Measurements from ENCODE around the gene CMYA5.

- TF ChIP-seq GATA3 (IDR thresholded peaks at IDR 0.05; ENCODE audit: low read depth, low read length): no peak
- TF ChIP-seq GATA2 (IDR thresholded peaks at IDR 0.05; ENCODE audit: low read depth, low read length): no peak
These were observed 4.9 kb upstream of the CMYA5 start for GRCh38 chr5:79684782-79685181.

All from SH-SY5Y (cell line).